GM06990 (cell line): ENCODE measurements around the gene MAP2K2.

Source experiments
- DNase-seq: peaks from one replicate; pipeline ENCODE4 v3.0.0-alpha.2; 2011; ENCODE audit not compliant: insufficient read length; ENCODE audit errors: extremely low read depth
- H3K27me3 ChIP-seq: replicated peaks from 2 replicates; pipeline ENCODE4 v1.6.0; 2011; ENCODE audit warnings: low read length; ENCODE audit not compliant: control insufficient read depth, insufficient read depth
- H3K36me3 ChIP-seq: 2 replicates; pipeline ENCODE4 v1.5.1; 2011; ENCODE audit warnings: low read length; ENCODE audit not compliant: control insufficient read depth, insufficient read depth
- H3K4me3 ChIP-seq: replicated peaks from 2 replicates; pipeline ENCODE4 v1.5.1; 2011; ENCODE audit warnings: low read depth, mild to moderate bottlenecking, control low read depth, low read length
- TF ChIP-seq, protein P1 (sequence below): IDR thresholded peaks from 2 replicates; pipeline ENCODE4 v1.5.1; 2011; ENCODE audit warnings: low read length, control low read depth, mild to moderate bottlenecking, inconsistent platforms; ENCODE audit not compliant: insufficient read depth, poor library complexity, severe bottlenecking

The MAP2K2 gene

DNA sequence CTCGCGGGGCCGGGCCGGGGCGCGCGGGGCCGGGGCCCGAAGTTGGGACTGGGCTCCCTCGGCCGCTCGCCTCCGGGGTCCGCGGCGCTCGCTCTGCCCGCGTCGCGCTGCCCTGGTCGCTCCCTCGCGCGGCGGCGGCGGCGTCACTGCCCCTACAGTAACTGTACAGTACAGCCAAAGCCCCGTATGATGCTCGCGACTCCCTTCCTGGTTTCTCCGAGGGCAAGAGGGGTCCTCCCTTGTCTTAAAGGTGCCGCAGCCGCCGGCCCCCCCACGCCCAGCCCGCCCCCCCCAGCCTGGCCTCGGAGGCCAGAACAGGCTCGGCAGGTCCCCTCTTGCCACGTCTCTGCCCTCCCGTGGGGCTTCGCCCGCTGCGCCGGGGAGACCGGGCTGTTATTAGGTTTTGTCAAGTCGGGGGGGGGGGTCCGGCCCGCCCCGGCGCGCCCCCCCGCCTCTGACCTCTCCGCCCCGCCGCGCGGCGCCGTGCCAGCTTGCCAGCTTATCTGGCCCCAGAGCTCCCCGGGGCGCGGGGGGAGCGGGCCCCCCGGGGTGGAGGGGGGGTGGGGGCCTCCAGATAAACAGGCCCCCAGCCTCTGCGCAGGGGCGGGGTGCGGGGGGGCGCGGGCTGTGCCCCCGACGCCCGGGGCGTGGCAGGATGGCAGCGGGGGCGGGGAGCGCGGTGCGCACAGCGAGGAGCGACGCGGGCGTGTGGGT is 57.1 kb downstream of the MAP2K2 start, which contains the start of gene ZBTB7A:
TSS of gene ZBTB7A (minus strand) at position 218 of the 714 bp plus-strand sequence. CDS start 11,667 bp downstream, outside the sequence.
- DNase-seq = peak; percentile 66
- no peaks in the 10 kb centered on the region for H3K27me3 ChIP-seq
- TF ChIP-seq, protein P1, sequence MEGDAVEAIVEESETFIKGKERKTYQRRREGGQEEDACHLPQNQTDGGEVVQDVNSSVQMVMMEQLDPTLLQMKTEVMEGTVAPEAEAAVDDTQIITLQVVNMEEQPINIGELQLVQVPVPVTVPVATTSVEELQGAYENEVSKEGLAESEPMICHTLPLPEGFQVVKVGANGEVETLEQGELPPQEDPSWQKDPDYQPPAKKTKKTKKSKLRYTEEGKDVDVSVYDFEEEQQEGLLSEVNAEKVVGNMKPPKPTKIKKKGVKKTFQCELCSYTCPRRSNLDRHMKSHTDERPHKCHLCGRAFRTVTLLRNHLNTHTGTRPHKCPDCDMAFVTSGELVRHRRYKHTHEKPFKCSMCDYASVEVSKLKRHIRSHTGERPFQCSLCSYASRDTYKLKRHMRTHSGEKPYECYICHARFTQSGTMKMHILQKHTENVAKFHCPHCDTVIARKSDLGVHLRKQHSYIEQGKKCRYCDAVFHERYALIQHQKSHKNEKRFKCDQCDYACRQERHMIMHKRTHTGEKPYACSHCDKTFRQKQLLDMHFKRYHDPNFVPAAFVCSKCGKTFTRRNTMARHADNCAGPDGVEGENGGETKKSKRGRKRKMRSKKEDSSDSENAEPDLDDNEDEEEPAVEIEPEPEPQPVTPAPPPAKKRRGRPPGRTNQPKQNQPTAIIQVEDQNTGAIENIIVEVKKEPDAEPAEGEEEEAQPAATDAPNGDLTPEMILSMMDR = no peak
- H3K36me3 ChIP-seq = peaks cover 9% of the 10 kb centered on the region
- peak within 1 kb of the TSS; percentile 87 for H3K4me3 ChIP-seq

DNA sequence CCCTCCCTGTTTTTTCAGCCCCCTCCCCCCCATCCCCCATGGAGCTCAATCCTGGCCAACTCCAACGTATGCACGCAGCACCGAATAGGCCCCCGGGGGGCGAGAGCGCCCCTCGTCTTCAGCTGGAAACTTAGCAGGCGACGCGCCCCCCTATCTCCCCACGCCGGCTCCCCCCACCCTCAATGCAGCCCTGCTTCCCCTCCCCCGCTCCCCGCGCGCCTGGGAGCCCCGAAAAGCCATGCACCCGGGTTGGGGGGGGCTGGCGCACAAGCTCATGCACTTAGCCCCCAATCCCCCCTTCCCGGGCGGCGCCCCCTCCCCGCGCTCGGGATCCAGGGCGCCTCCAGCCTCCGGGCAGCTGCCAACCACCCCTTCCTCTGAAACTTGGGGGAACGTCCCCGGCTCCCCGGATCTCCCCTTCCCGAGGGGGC is 57.7 kb downstream of the MAP2K2 start:
- DNase-seq = no peak
- no peaks in the 10 kb centered on the region for H3K27me3 ChIP-seq
- H3K4me3 ChIP-seq = peak overlapping the region; percentile 87
- peaks cover 12% of the 10 kb centered on the region for H3K36me3 ChIP-seq
- TF ChIP-seq, protein P1 = no peak

DNA sequence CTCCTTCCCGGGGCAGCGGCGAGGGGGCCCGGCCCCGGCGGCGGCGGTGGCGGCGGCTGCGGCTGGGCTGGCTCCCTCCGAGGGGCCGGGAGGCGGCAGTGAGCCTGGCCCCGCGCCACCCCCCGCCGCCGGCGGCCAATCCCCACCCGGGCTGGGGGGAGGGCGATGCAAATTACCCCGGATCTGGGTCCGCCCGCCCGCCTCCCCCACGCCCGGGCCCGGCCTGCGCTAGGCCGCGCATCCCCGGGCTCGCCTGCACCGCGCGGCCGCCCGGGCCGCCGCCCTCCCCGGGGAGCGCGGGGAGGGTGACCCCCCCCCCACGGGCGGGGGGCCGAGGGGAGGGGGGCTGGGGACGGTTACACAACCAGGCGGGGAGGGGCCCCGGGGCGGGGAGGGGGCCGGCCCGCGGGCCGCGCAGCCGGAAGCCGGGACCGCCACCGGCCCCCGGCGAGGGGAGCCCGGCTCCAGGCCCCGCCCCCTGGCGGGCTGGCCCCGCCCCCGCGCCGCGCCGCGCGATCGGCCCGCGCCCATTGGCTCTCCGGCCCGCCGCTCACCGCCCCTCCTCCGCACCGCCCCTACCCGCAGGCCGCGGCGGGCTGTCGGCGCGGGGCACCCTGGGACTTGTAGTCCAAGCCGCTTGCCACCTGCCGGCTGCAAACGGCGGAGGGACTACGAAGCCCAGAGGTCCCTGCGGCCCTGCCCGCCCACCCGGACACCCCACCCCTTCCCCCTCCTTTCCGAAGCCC is 58.3 kb downstream of the MAP2K2 start:
- Histone ChIP-seq H3K4me3 (peak overlapping the region; percentile 92), H3K27me3 (no peaks in the 10 kb centered on the region), H3K36me3 (peaks cover 12% of the 10 kb centered on the region)
- TF ChIP-seq, protein P1 = no peak
- peak; percentile 96 for DNase-seq

DNA sequence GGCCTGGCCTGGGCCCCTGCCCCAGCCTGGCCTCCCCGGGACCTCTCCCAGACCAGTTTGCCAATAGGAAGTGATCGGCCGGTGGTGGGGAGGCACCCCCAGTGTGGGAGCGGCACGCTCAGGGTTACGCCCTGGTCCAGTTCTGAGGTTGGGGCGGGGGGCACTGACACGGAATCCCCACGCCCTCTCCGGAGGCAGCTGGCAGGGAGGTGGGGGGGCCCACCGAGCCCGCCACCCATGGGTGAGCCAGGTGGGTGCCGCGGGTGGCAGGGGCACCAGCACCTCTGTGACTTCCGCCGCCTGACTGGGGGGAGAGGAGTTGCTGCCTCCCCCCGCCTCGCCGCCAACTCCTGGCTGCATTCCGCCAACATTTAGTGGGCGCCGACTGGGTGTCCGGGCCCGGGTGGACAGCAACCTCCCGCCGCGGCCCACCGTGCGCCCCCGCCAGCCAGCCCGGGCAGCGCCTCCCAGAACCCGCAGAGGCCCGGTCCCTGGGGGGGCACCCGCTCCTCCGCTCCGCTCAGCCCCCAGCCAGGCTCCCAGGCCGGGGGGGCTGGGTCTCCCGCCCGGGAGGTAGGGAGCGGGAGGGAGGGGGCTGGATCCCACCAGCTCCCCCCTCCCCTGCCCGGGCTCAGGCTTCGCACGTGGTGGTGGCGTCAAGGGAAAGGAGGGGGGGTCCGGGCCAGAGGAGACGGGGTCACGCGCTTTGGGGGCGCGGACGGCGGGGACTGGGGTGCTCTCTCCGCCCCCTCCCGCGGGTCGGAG is 59.2 kb downstream of the MAP2K2 start:
- Histone ChIP-seq H3K27me3 (no peaks in the 10 kb centered on the region), H3K4me3 (peak overlapping the region; percentile 92), H3K36me3 (peaks cover 12% of the 10 kb centered on the region)
- TF ChIP-seq, protein P1 = no peak
- no peak for DNase-seq

DNA sequence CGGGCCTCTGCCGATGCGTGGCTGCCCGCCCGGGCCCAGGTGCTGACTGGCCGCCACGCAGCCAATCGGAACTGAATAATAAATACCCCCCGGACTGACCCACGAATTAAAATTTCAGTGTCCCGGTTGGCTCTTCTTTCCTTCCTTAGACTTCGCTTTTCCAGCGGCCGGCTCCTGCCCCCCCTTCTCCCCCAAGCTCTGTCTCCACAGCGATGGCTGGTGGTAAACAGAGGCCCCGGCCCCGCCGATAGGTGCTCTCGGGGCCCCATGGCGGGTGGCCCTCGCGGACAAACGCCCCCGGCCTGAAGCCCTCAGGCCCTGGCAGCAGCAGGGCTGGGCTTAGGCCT is 59.8 kb downstream of the MAP2K2 start:
- Histone ChIP-seq H3K27me3 (no peaks in the 10 kb centered on the region), H3K36me3 (peaks cover 12% of the 10 kb centered on the region), H3K4me3 (peak overlapping the region; percentile 92)
- TF ChIP-seq, protein P1 = no peak
- DNase-seq = no peak
